HCT116 (cell line): ENCODE data around the gene DIPK1A.

Experiments
- CTCF ChIP-seq, 3 experiments: fragments of 200-600 bp in 1 of 3; sonication (generic) in 1 of 3; IDR thresholded peaks in 2 of 3; conservative IDR thresholded peaks in 1 of 3; 2 replicates each; pipeline ENCODE4 v1.5.1; 2012 to 2017; ENCODE audit warnings: low read depth in 2 of 3, low read length in 2 of 3, antibody characterized with exemption in 1 of 3, borderline replicate concordance in 1 of 3, control low read depth in 1 of 3, mild to moderate bottlenecking in 1 of 3, mixed read lengths in 1 of 3, mixed run types in 1 of 3, moderate library complexity in 1 of 3; ENCODE audit not compliant: insufficient read depth in 1 of 3
- EGR1 ChIP-seq: IDR thresholded peaks from 2 replicates; pipeline ENCODE4 v1.6.1; 2012; ENCODE audit warnings: low read depth
- EZH2 ChIP-seq: fragments of 200-600 bp; sonication (generic); IDR thresholded peaks from 2 replicates; pipeline ENCODE4 v1.6.1; 2017; ENCODE audit warnings: antibody characterized with exemption, mixed run types
- POLR2A ChIP-seq: IDR thresholded peaks from 2 replicates; pipeline ENCODE4 v1.7.0; 2011; ENCODE audit warnings: borderline replicate concordance; ENCODE audit not compliant: insufficient read depth, insufficient read length; ENCODE audit errors: extremely low read depth
- POLR2AphosphoS5 ChIP-seq: IDR thresholded peaks from 2 replicates; pipeline ENCODE4 v1.6.1; 2011; ENCODE audit warnings: mild to moderate bottlenecking, low read depth, low read length, moderate library complexity
- ZFX ChIP-seq: fragments of 450-650 bp; IDR thresholded peaks from 2 replicates; pipeline ENCODE4 v1.6.1; 2017

GRCh38 chr1:92909321-92909720 lies 51.9 kb downstream of the DIPK1A start:
- no peak for TF ChIP-seq EZH2
- TF ChIP-seq EGR1 = no peak
- no peak for TF ChIP-seq CTCF (IDR thresholded peaks at IDR 0.05 in 2 of 3, conservative IDR thresholded peaks at IDR 0.05 in 1 of 3; ENCODE audit: borderline replicate concordance in 1 of 3, insufficient read depth in 1 of 3, low read depth in 2 of 3, low read length in 2 of 3)
- TF ChIP-seq POLR2AphosphoS5 = no peak
- no peak for TF ChIP-seq POLR2A
- TF ChIP-seq ZFX = no peak
